Naive thymus-derived CD8-positive, alpha-beta T cell (primary cell): ENCODE measurements around the gene SMTNL2. TPM values are rescaled to one million over a fixed set of nuclear protein-coding genes. Genes with fewer than 3 reads are reported as not detected.
"Not testable (repeated sequence)": the region's sequence is repeated elsewhere in the genome, so short reads cannot be mapped to it uniquely, and the experiment has no call there.

Experiments used
- ATAC-seq, 2 donors: fragments of 150-1000 bp; cut with Tn5 transposase in 1 of 2; sonication (Bioruptor Pico), chemical (Tn5 transposase) in 1 of 2; 1 replicate in 1 of 2; 2 replicates in 1 of 2; pipeline ENCODE4 v1.10.0; 2021; ENCODE audit warnings: mild to moderate bottlenecking in 2 of 2, moderate library complexity in 2 of 2
- POLR2A ChIA-PET: fragments of 350-600 bp; sonication (Branson Sonifier 250); formaldehyde crosslinking; loops from one replicate; lab custom pipeline; 2021; ENCODE audit warnings: antibody characterized with exemption; lab: Charles Lee
- DNase-seq, 10 donors: peaks; one replicate each; pipeline versions ENCODE4 v3.0.0 to v3.0.0-alpha.2; 2020 to 2022
- H3K27ac Mint-ChIP-seq, 10 donors: one replicate each; pipeline ENCODE4 v1.8.0; 2020 to 2022; ENCODE audit warnings: mild to moderate bottlenecking in 10 of 10, mixed read lengths in 10 of 10, moderate library complexity in 4 of 10, inconsistent platforms in 1 of 10
- H3K27me3 Mint-ChIP-seq, 5 donors: one replicate each; pipeline ENCODE4 v1.8.0; 2021 to 2022; ENCODE audit warnings: mixed read lengths in 5 of 5
- H3K36me3 Mint-ChIP-seq, 3 donors: one replicate each; pipeline ENCODE4 v1.8.0; 2020 to 2022; ENCODE audit warnings: mixed read lengths in 3 of 3, mild to moderate bottlenecking in 2 of 3, inconsistent platforms in 1 of 3
- H3K4me1 Mint-ChIP-seq, 4 donors: one replicate each; pipeline ENCODE4 v1.8.0; 2021 to 2022; ENCODE audit warnings: mixed read lengths in 4 of 4
- H3K4me3 Mint-ChIP-seq, 10 donors: one replicate each; pipeline ENCODE4 v1.8.0; 2020 to 2022; ENCODE audit warnings: mild to moderate bottlenecking in 10 of 10, mixed read lengths in 10 of 10, moderate library complexity in 6 of 10, inconsistent platforms in 1 of 10
- H3K9me3 Mint-ChIP-seq, 9 donors: one replicate each; pipeline ENCODE4 v1.8.0; 2020 to 2022; ENCODE audit warnings: mixed read lengths in 9 of 9, mild to moderate bottlenecking in 3 of 9, inconsistent platforms in 1 of 9, moderate library complexity in 1 of 9
- polyA plus RNA-seq, 3 donors: library from polyadenylated mRNA; unstranded; fragments of 300-500 nt; fragmentation: Illumina TruSeq; gene quantifications; one replicate each; pipeline ENCODE4 v1.2.3, GENCODE V29; 2021
- total RNA-seq, 8 experiments: library from RNA in 2 of 8; stranded (reverse) in 2 of 8; gene quantifications; one replicate each; pipeline ENCODE4 v1.2.3 and lab custom pipeline; 2021 to 2026

The SMTNL2 gene
- total and polyA plus RNA-seq, 5 experiments from 2014 or later = not detected

DNA sequence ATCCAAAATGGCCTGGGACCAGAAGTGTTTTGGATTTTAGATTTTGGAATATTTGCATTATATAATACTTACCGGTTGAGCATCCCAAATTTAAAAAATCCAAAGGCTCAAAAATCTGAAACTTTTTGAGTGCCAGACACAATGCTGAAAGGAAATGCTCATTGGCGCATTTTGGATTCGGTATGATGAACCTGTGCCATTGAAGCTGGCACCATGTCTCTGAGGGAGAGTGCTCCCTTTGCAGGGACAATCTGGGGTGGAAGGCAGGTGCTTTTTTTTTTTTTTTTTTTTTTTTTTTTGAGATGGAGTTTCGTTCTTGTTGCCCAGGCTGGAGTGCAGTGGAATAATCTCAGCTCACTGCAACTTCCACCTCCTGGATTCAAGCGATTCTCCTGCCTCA is 17.7 kb downstream of the SMTNL2 start:
- Mint-ChIP-seq H3K4me1 (no peaks in the 10 kb centered on the region), H3K36me3 (no peaks in the 10 kb centered on the region), H3K27me3 (peaks cover 0 to 18% (median 2%) of the 10 kb centered on the region in 5 donors), H3K9me3 (no peaks in the 10 kb centered on the region), H3K4me3 (no peak overlapping the region), H3K27ac (no peak overlapping the region)
- POLR2A ChIA-PET = no interaction called here
- DNase-seq (no peak), ATAC-seq (no peak)

DNA sequence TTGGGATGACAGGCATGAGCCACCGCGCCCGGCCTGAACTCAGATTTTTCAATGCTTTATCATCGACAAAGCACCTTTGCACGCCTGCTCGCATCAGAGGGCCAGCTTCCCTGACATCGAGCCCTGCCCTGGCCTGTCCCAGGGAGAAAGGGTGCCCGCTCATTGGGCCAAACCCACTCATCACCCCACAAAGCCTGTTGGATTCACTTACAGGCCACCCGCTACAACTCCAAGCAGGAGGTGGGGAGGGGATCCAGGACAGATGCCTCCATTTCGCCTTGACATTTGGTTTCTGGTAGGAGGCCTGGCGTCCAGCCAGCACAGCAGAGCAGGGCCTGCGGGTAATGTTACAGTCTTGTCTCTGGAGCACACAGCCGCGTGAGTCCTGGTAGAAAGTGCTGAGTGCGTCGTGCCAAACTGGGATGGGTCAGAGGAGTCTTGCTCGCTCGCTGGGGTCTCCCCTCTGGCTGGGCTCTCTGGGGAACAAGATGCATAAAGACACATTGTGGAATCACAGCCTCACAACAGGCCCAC is 19.8 kb downstream of the SMTNL2 start:
- Mint-ChIP-seq H3K27me3 (peaks cover 8 to 19% (median 10%) of the 10 kb centered on the region in 5 donors), H3K27ac (peak overlapping the region in 1 of 10 donors; percentile 24), H3K9me3 (no peaks in the 10 kb centered on the region), H3K4me3 (no peak overlapping the region), H3K4me1 (peaks cover 0 to 6% (median under 1%) of the 10 kb centered on the region in 4 donors), H3K36me3 (no peaks in the 10 kb centered on the region)
- DNase-seq (no peak), ATAC-seq (no peak)
- POLR2A ChIA-PET = no interaction called here

DNA sequence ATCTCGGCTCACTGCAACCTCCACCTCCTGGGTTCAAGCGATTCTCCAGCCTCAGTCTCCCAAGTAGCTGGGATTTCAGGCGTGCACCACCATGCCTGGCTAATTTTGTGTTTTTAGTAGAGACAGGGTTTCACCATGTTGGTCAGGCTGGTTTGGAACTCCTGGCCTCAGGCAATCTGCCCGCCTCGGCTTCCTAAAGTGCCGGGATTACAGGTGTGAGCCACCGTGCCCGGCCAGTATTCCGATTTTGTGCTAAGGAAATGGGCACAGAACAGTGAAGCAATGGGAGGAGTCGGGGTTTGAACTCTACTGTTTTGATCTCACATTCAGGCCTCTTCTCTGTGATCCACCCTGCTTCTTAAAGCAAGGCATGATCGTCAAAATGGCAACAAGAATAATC is 20.4 kb downstream of the SMTNL2 start:
- H3K4me1 Mint-ChIP-seq, DNase-seq, H3K4me3 Mint-ChIP-seq, H3K27ac Mint-ChIP-seq, ATAC-seq, H3K36me3 Mint-ChIP-seq, H3K9me3 Mint-ChIP-seq, POLR2A ChIA-PET: not testable (repeated sequence)
- peaks cover 8 to 18% (median 16%) of the 10 kb centered on the region in 5 donors for H3K27me3 Mint-ChIP-seq

DNA sequence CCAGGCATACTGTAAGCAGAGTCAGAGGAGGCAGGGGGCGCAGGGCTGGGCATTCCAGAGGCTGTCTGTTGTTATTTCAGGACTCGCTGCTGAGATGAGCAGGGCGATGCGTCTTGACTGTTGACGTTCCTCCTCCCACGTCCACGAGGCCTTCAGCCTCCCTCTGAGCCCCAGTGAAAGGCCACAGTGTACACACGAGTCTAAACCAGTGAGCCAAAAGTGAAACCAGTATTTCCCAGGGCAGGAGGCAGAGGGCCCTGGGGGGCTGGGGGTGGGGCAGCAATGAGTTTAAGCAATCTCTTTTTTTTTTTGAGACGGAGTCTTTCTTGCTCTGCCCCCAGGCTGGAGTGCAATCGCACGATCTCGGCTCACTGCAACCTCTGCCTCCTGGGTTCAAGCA is 21.5 kb downstream of the SMTNL2 start:
- no peaks in the 10 kb centered on the region for H3K36me3 Mint-ChIP-seq
- no peak for ATAC-seq
- POLR2A ChIA-PET = no interaction called here
- H3K4me1 Mint-ChIP-seq = peaks cover 0 to 6% (median 1%) of the 10 kb centered on the region in 4 donors
- no peak for DNase-seq
- no peak overlapping the region for H3K4me3 Mint-ChIP-seq
- H3K9me3 Mint-ChIP-seq = no peaks in the 10 kb centered on the region
- H3K27me3 Mint-ChIP-seq = peaks cover 10 to 25% (median 14%) of the 10 kb centered on the region in 5 donors
- H3K27ac Mint-ChIP-seq = no peak overlapping the region

DNA sequence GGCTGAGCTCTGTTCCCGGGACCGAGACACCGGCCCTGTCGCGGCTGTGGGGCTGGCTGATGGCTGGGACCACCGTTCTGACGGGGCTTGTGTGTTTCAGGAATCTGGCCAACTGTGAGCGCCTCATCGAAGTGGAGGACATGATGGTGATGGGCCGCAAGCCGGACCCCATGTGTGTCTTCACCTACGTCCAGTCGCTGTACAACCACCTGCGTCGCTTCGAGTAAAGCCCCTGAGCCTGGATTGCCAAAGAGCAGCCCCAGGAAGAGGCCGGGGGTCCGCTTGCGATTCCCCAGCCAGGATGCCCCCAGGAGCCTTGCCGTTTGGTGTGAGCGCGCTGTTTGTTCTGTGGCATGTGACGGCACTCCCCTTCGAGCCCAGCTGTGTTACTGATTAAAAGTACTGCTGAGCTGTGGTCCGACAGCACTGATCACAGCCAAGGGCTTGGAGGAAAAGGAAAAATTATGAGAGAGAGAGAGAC is 23.0 kb downstream of the SMTNL2 start:
- POLR2A ChIA-PET = no interaction called here
- ATAC-seq (no peak), DNase-seq (no peak)
- no peaks in the 10 kb centered on the region for H3K36me3 Mint-ChIP-seq
- H3K27me3 Mint-ChIP-seq = peaks cover 12 to 28% (median 14%) of the 10 kb centered on the region in 5 donors
- H3K4me3 Mint-ChIP-seq = no peak overlapping the region
- H3K4me1 Mint-ChIP-seq = peaks cover 0 to 6% (median 1%) of the 10 kb centered on the region in 4 donors
- H3K27ac Mint-ChIP-seq = peak overlapping the region in 1 of 10 donors; percentile 46
- no peaks in the 10 kb centered on the region for H3K9me3 Mint-ChIP-seq

DNA sequence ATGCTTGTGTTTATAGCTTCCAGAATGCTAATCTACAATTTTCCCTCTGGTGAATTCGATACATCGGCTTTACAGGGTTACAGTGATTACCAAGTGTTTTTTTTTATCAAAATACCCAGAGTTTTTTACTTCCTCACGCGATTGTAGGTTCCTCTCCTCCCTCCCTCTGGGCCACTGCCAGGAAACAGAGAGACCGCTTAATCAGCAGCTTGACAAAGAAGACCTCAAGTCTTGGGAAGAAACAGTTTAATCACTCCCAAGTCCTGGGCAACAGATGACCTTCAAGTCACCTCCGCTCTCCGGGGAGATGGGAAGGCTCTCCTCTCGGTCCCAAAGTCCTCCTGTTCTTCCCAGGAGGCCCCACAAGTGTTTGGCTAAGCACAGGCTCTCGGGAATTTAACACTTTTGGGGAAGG is 23.5 kb downstream of the SMTNL2 start:
- no peaks in the 10 kb centered on the region for H3K9me3 Mint-ChIP-seq
- H3K36me3 Mint-ChIP-seq = no peaks in the 10 kb centered on the region
- POLR2A ChIA-PET = no interaction called here
- no peak for DNase-seq
- peaks cover 12 to 28% (median 14%) of the 10 kb centered on the region in 5 donors for H3K27me3 Mint-ChIP-seq
- peaks cover 0 to 6% (median 1%) of the 10 kb centered on the region in 4 donors for H3K4me1 Mint-ChIP-seq
- H3K4me3 Mint-ChIP-seq = no peak overlapping the region
- H3K27ac Mint-ChIP-seq = no peak overlapping the region
- ATAC-seq = no peak

DNA sequence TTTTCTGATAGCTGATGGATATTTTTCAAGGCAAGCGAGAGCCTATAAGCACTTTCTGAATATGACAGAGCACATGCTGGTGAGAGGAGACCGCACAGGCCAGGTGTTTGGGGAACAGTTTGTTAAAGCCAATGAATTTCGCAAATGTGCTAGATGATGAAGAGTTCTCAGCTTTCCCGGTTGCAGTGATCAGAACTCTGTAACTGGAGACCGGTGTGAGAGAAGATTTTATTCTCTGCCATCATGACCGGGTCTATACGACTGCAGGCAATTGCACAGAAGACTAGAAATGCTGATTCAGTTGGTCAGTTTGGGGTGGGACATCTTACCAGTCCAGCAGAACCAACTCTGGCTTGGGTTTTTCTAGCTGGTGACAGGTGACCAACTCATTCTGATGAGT is 25.4 kb downstream of the SMTNL2 start:
- no peaks in the 10 kb centered on the region for H3K9me3 Mint-ChIP-seq
- DNase-seq (no peak), ATAC-seq (no peak)
- peaks cover 0 to 6% (median 1%) of the 10 kb centered on the region in 4 donors for H3K4me1 Mint-ChIP-seq
- POLR2A ChIA-PET = no interaction called here
- H3K27ac Mint-ChIP-seq = no peak overlapping the region
- H3K4me3 Mint-ChIP-seq = no peak overlapping the region
- H3K27me3 Mint-ChIP-seq = peaks cover 12 to 28% (median 14%) of the 10 kb centered on the region in 5 donors
- no peaks in the 10 kb centered on the region for H3K36me3 Mint-ChIP-seq

DNA sequence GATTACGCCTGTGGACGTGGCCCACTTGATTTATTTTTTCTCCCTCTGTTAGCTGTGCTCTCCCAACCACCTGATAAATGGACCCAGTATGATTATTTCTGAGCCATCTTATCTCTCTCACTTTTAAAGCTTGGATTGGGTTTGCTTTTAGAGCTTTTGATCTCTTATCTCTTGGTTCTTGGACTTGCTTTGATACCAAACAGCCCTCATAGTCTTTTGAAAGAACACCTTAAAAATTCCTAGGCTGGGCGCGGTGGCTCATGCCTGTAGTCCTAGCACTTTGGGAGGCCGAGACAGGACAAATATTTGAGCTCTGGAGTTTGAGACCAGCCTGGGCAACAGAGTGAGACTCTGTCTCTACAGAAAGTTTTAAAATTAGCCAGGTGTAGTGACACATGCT is 25.8 kb downstream of the SMTNL2 start:
- peaks cover 12 to 28% (median 14%) of the 10 kb centered on the region in 5 donors for H3K27me3 Mint-ChIP-seq
- no peak for DNase-seq
- ATAC-seq = no peak
- no peaks in the 10 kb centered on the region for H3K36me3 Mint-ChIP-seq
- POLR2A ChIA-PET = no interaction called here
- H3K27ac Mint-ChIP-seq = no peak overlapping the region
- no peak overlapping the region for H3K4me3 Mint-ChIP-seq
- no peaks in the 10 kb centered on the region for H3K9me3 Mint-ChIP-seq
- peaks cover 0 to 6% (median 1%) of the 10 kb centered on the region in 4 donors for H3K4me1 Mint-ChIP-seq

DNA sequence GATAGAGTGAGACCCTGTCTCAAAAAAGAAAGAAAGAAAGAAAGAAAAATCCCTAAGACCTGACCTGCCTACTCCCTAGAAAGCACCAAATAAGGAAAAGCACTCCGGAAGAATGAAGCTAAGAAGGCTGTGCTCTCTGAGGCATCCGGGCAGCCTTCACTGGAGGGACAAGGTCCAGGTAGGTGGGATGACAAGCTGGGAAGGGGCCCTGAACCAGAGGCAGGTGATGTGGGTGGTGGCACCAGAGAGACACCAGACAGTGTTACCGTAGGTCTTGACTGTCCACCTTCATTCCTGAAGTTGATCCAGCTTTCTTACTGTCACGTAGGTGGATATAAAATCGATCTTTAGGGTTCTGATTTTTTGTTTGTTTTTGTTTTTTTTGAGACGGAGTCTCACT is 26.3 kb downstream of the SMTNL2 start:
- Mint-ChIP-seq H3K9me3 (no peaks in the 10 kb centered on the region), H3K36me3 (no peaks in the 10 kb centered on the region), H3K4me3 (no peak overlapping the region), H3K4me1 (peaks cover 0 to 6% (median 1%) of the 10 kb centered on the region in 4 donors), H3K27ac (peak overlapping the region in 1 of 10 donors; percentile 17), H3K27me3 (peaks cover 12 to 28% (median 14%) of the 10 kb centered on the region in 5 donors)
- DNase-seq (no peak), ATAC-seq (no peak)
- POLR2A ChIA-PET = no interaction called here

DNA sequence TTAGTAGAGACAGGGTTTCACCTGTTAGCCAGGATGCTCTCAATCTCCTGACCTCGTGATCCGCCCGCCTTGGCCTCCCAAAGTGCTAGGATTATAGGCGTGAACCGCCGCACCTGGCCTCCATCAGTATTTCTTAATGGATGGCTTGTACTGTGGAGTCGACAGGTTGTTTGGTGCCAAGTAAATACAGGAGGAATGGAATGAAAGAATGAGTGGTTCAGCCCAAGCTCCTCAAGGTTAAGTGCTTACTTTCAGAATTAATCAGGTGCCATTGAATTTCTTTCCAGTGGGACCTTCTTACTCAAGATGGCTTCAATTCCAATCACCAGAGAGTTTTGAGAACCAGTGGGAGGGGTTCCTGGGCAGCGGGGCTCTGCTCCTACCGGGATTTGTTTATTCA is 32.1 kb downstream of the SMTNL2 start:
- DNase-seq (no peak), ATAC-seq (no peak)
- Mint-ChIP-seq H3K4me3 (no peak overlapping the region), H3K9me3 (no peaks in the 10 kb centered on the region), H3K36me3 (no peaks in the 10 kb centered on the region), H3K27ac (no peak overlapping the region), H3K27me3 (peaks cover 0 to 11% (median 0%) of the 10 kb centered on the region in 5 donors), H3K4me1 (no peaks in the 10 kb centered on the region)
- POLR2A ChIA-PET = no interaction called here

DNA sequence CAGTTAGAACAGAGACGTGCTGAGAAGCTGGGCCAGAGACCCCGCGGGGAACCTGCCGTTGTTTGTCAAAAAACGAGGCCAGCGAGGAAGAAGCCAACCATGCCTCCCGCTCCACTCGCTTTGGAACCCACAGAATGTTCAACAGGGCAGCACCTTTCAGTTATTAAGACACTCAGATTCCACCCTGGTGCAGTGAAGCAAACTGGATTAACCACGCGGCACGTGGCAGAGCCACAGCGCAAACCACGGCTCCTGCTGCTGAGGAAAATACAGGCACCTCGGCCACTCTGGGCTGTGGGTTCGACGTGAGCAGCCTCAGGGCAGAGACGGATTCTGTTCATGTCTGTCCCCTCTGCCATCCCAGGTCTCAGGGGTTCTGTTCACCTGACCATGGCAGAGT is 32.8 kb downstream of the SMTNL2 start:
- H3K36me3 Mint-ChIP-seq = no peaks in the 10 kb centered on the region
- peaks cover 0 to 11% (median 0%) of the 10 kb centered on the region in 5 donors for H3K27me3 Mint-ChIP-seq
- DNase-seq = no peak
- POLR2A ChIA-PET = no interaction called here
- H3K4me1 Mint-ChIP-seq = no peaks in the 10 kb centered on the region
- no peaks in the 10 kb centered on the region for H3K9me3 Mint-ChIP-seq
- no peak overlapping the region for H3K27ac Mint-ChIP-seq
- no peak for ATAC-seq
- no peak overlapping the region for H3K4me3 Mint-ChIP-seq

DNA sequence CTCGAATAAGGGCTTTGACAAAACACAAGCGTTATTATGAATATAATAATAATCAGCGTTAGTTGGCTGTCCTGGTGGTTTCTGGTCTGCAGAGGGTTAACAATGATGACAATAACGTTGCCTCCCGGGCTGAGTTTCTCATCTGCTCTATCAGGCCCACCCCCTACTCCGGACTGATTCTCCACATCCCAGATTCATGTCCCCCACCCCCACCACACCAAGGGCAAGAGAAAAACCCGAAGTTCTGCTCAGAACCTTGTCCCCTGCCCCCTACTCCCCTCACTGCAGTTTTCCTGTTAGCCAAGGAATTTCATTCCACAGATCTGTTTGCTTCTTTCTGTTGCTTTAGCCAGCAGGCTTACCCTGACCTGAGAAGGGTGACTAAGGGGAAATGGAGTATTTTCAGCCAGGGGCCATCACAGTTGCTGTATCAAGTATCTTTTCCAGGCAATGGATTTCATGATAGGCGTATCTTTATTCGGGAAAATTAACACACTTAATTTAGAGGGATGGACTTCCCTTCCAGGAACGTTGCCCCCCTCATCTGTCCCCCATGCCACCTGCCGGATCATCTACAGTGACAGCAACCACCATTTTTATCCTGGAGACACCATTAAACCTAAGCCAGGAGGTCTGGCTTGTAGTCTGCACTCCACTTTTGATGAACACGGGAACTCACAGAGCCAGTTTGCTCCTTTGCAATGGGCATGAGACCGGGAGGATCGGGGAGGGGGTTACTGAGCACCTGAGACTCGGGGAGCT is 33.4 kb downstream of the SMTNL2 start:
- Mint-ChIP-seq H3K4me1 (no peaks in the 10 kb centered on the region), H3K27ac (peak overlapping the region in 1 of 10 donors; percentile 54), H3K27me3 (peaks cover 0 to 11% (median 0%) of the 10 kb centered on the region in 5 donors), H3K36me3 (no peaks in the 10 kb centered on the region), H3K9me3 (no peaks in the 10 kb centered on the region), H3K4me3 (no peak overlapping the region)
- no peak for ATAC-seq
- POLR2A ChIA-PET = no interaction called here
- DNase-seq = no peak

DNA sequence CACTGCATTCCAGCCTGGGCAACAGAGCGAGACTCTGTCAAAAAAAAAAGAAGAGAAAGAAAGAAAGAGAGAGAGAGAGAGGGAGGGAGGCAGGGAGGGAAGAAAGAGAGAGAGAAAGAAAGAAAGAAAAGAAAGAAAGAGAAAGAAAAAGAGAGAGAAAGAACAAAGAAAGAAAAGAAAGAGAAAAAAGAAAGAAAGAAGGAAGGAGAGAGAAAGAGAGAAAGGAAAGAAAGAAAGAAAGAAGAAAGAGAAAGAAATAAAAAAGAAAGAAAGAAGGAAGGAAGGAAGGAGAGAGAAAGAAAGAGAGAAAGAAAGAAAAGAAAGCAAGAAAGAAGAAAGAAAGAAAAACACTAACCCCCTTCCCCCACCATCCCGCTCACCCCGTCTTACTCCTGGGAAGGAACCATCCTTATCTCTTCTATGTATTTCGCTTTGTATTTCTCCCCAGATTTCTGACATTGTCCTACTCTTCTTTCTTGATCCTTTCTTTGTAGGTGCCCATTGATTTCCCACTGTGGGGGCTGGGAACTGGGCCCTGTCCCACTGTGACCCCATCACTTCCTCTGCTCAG is 36.3 kb downstream of the SMTNL2 start:
- Mint-ChIP-seq H3K4me1 (no peaks in the 10 kb centered on the region), H3K27ac (no peak overlapping the region), H3K27me3 (peaks cover 0 to 11% (median 0%) of the 10 kb centered on the region in 5 donors), H3K9me3 (peaks cover 0 to 4% (median 0%) of the 10 kb centered on the region in 9 donors), H3K4me3 (no peak overlapping the region), H3K36me3 (peaks cover 0 to 2% (median 0%) of the 10 kb centered on the region in 3 donors)
- ATAC-seq = no peak
- no peak for DNase-seq
- POLR2A ChIA-PET = no interaction called here
